Mucosa of stomach (tissue), 1 donor: ENCODE results near the gene DTX2.
"Not testable (repeated sequence)": the region's sequence is repeated elsewhere in the genome, so short reads cannot be mapped to it uniquely, and the experiment has no call there.

Source experiments
- H3K27me3 ChIP-seq: one replicate; pipeline ENCODE4 v1.7.0; 2013; ENCODE audit warnings: mild to moderate bottlenecking, low read length; ENCODE audit not compliant: control insufficient read depth, insufficient read depth
- H3K36me3 ChIP-seq: one replicate; pipeline ENCODE4 v1.7.0; 2013; ENCODE audit warnings: low read length; ENCODE audit not compliant: control insufficient read depth, insufficient read depth
- H3K4me1 ChIP-seq: one replicate; pipeline ENCODE4 v1.7.0; 2013; ENCODE audit warnings: mild to moderate bottlenecking, low read length; ENCODE audit not compliant: control insufficient read depth, insufficient read depth
- H3K4me3 ChIP-seq: one replicate; pipeline ENCODE4 v1.7.0; 2013; ENCODE audit warnings: low read length
- H3K9ac ChIP-seq: one replicate; pipeline ENCODE4 v1.7.0; 2013; ENCODE audit warnings: mild to moderate bottlenecking, low read length, moderate library complexity
- H3K9me3 ChIP-seq: one replicate; pipeline ENCODE4 v1.7.0; 2013; ENCODE audit warnings: mild to moderate bottlenecking, low read length, moderate library complexity; ENCODE audit not compliant: control insufficient read depth
- donor health status: Pancreatic carcinoma.

The DTX2 gene

DNA sequence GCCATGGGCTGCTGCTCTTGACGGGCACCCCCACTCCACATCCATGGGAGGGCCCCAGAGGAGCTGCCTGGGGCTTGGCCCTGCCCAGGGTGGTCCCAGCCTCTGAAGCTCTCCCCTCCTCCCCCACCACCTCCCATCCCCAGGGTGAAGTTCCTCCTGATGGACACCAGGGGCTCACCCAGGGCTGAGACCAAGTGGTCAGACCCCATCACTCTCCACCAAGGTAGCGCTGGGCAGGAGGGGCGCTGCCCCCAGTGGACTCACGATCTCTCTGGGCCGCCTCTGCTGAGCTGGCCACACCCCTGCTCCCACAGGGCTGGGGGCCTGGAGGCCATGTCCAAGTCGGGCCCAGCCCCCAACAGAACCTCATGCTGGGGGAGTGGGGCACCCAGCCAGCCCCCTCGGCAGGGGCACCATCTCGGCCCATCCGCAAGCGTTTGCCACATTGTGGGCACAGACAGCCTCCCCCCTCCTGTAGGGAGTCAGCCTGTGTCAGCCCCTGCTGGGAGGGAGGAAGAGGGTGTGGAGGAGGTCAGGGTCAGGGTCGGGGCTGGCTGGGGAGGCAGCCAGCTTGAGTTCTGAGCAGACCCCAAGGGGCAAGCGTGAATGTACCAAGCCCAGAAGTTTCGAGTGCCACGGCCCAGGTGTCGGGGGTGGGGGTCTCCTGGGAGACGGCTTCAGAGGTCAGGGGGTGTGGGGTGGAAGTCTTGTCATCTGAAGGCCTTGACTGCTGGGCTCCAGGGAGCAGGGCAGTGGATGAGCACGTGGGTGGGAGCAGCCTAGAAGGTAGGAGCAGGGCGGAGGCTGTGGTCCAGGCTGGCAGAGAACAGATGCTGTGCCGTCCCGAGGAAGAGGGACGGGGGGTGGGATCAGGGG, 51.7 kb downstream of the DTX2 start:
- H3K4me1 ChIP-seq: peaks cover 26% of the 10 kb centered on the region
- H3K36me3 ChIP-seq: no peaks in the 10 kb centered on the region
- H3K27me3 ChIP-seq: no peaks in the 10 kb centered on the region
- H3K4me3 ChIP-seq: no peak overlapping the region
- H3K9me3 ChIP-seq: no peaks in the 10 kb centered on the region
- peak overlapping the region; percentile 43 for H3K9ac ChIP-seq

DNA sequence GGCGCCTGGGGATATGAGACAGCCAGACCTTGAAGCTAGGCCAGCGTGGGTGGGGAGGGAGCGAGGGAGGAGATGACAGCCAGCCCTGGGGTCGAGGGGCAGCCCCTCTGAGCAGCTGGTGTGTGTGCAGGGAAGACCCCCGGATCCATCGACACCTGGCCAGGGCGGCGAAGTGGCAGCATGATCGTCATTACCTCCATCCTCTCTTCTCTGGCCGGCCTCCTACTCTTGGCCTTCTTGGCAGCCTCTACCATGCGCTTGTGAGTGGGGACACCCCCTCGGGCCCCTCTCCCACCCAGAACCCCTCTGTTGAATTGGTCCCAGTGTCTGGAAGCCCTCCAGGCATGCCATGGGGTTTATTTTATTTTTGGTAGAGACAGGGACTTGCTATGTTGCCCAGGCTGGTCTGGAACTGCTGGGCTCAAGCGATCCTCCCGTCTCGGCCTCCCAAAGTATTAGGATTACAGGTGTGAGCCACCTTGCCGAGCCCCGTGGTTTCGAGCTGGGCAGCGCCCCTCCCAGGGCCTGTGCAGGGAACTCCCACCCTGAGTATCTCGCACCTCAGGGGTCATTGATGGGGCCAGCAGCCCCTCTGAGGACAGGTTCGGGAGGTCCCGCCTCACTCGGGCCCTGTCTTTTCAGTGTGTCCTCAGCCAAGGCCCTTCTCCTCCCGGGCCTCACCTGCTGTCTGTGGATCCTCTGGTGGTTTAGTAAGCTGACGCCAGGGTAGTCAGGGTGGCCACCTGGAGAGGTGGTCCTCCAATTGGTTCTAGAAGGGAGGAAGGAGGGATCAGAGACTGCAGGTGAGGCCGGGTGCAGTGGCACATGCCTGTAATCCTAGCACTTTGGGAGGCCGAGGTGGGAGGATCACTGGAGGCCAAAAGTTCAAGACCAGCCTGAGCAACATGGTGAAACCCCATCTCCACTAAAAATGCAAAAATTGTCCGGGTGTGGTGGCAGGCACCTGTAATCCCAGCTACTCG, 52.6 kb downstream of the DTX2 start:
- H3K9ac ChIP-seq: peak overlapping the region; percentile 43
- no peaks in the 10 kb centered on the region for H3K27me3 ChIP-seq
- H3K9me3 ChIP-seq: no peaks in the 10 kb centered on the region
- no peaks in the 10 kb centered on the region for H3K36me3 ChIP-seq
- H3K4me1 ChIP-seq: peaks cover 26% of the 10 kb centered on the region
- H3K4me3 ChIP-seq: no peak overlapping the region

DNA sequence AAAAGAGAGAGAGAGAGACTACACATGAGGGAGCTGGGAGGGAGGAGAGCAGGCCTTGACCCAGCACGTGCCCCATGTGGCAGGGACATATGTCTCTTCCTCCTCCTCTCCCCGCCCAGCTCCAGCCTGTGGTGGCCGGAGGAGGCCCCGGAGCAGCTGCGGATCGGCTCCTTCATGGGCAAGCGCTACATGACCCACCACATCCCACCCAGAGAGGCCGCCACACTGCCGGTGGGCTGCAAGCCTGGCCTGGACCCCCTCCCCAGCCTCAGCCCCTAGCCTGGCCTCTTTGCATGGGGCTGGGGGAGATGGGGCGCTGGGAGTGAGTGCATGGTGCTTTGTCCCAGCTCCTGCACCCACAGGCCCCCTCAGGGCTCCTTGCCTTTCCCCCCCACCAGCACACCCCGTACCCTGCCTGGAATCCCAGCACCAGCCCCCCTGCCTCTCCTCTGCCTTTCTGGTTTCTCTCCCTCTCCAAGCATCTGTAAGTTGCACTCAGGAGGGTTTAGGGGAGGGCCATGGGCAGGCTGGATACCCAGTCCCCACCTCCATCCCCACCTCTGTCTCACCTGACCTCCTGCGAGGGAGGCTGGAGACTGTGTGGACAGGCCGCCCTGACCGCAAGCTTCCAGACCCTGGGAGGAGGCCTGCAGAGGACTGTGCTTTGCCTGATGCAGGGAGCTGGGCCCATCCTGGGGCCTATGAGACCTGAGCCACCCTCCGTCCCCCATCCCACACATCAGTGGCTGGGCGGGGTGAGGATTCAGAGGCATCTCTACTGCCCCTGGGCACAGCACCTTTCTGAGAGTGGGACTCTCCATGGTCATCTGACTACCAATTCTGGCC, 53.6 kb downstream of the DTX2 start:
- Histone ChIP-seq H3K27me3 (no peaks in the 10 kb centered on the region), H3K4me3 (no peak overlapping the region), H3K9ac (no peak overlapping the region), H3K9me3 (no peaks in the 10 kb centered on the region), H3K36me3 (no peaks in the 10 kb centered on the region), H3K4me1 (peaks cover 22% of the 10 kb centered on the region)

GRCh38 chr7:76515999-76516443, 54.5 kb downstream of the DTX2 start:
- no peaks in the 10 kb centered on the region for H3K9me3 ChIP-seq
- no peak overlapping the region for H3K4me3 ChIP-seq
- peaks cover 18% of the 10 kb centered on the region for H3K4me1 ChIP-seq
- no peak overlapping the region for H3K9ac ChIP-seq
- no peaks in the 10 kb centered on the region for H3K36me3 ChIP-seq
- H3K27me3 ChIP-seq: no peaks in the 10 kb centered on the region

DNA sequence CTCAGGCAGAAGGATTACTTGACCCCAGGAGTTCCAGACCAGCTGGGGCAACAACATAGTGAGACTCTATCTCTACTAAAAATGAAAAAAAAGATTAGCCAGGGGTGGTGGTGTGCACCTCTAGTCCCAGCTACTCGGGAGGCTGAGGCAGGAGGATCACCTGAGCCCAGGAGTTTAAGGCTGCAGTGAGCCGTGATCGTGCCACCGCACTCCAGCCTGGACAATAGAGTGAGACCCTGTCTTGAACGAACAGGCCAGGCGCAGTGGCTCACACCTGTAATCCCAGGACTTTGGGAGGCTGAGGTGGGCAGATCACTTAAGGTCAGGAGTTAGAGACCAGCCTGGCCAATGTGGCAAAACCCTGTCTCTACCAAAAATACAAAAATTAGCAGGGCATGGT, 55.4 kb downstream of the DTX2 start:
- H3K9me3 ChIP-seq, H3K36me3 ChIP-seq, H3K27me3 ChIP-seq, H3K9ac ChIP-seq, H3K4me3 ChIP-seq: not testable (repeated sequence)
- H3K4me1 ChIP-seq: peaks cover 18% of the 10 kb centered on the region

DNA sequence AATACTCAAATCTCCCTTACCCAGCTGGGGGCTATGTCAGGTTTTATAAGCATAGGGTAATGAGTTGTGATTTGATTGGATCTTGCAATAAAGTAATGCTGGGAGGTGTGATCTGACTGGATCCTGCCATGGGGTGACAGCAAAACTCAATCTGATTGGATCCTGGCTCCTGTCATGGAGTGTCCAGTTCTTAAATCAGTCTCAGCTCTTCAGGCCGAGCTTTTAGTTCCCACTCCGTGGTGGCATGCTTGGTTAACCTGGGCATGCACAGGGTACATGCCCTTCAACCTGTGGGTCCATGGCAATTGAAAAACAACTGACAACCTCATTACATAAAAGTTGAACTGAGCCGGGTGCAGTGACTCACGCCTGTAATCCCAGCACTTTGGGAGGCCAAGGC, 64.7 kb downstream of the DTX2 start:
- not testable (repeated sequence) for H3K9ac ChIP-seq, H3K36me3 ChIP-seq, H3K9me3 ChIP-seq, H3K4me3 ChIP-seq, H3K27me3 ChIP-seq, H3K4me1 ChIP-seq

- H3K27me3 ChIP-seq, H3K9me3 ChIP-seq, H3K9ac ChIP-seq, H3K4me1 ChIP-seq, H3K36me3 ChIP-seq, H3K4me3 ChIP-seq: not testable (repeated sequence)
These were observed 70.1 kb downstream of the DTX2 start for GRCh38 chr7:76531643-76532042.

- H3K36me3 ChIP-seq, H3K4me3 ChIP-seq, H3K9ac ChIP-seq, H3K4me1 ChIP-seq, H3K27me3 ChIP-seq, H3K9me3 ChIP-seq: not testable (repeated sequence)
These were observed 81.7 kb downstream of the DTX2 start, which contains the start of gene SPDYE16 for GRCh38 chr7:76543197-76543596. Gene SPDYE16 (minus strand): TSS chr7:76543297. CDS start chr7:76541459, 1,838 bp downstream.

- H3K36me3 ChIP-seq, H3K9me3 ChIP-seq, H3K4me1 ChIP-seq, H3K27me3 ChIP-seq, H3K4me3 ChIP-seq: not testable (repeated sequence)
- H3K9ac ChIP-seq: peak overlapping the region; percentile 84
These were observed 87.7 kb downstream of the DTX2 start for GRCh38 chr7:76549025-76549854.

DNA sequence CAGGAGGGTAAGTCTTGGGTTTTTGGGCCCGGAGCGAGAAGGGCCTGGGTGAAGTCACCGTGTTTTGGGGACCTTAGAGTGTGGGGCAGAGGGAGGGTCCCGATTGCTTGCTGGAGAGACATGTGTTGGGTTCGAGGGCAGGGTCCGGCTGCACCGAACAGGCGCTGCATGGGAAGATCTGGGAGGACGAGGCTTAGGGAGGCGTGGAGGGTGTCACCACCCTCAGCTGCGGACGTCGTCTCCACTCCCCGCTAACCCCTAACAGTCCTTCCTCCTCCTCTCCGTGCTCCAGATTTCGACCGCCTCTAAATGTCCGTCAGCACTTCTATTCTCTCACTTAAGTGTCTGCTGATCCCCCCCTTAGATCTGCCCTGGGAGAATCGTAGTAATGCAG, 88.3 kb downstream of the DTX2 start:
- not testable (repeated sequence) for H3K4me3 ChIP-seq, H3K4me1 ChIP-seq, H3K27me3 ChIP-seq, H3K36me3 ChIP-seq, H3K9me3 ChIP-seq
- H3K9ac ChIP-seq: peak overlapping the region; percentile 84

DNA sequence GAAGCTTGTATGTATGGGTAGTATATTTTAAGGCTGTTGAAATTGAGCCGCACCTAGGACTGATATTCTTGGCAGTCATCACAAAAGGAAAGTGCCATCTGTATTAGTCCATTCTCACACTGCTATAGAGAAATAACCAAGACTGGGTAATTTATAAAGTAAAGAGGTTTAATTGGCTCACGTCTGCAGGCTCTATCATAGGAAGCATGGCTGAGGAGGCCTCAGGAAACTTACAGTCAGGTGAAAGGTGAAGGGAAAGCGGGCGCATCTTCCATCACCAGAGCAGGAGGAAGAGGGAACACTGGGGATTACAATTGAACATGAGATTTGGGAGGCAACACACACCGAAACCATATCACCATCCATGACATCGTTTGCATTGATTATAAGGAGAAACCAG, 90.5 kb downstream of the DTX2 start:
- H3K4me1 ChIP-seq, H3K9ac ChIP-seq, H3K36me3 ChIP-seq, H3K4me3 ChIP-seq, H3K9me3 ChIP-seq, H3K27me3 ChIP-seq: not testable (repeated sequence)
